ENCODE measurements around the gene FLNB. TPM values are rescaled to one million over a fixed set of nuclear protein-coding genes. Genes with fewer than 3 reads are reported as not detected.

The FLNB gene
- total RNA-seq, 4 donors from 2014 or later, result 282 to 707 (median 563) TPM

DNA sequence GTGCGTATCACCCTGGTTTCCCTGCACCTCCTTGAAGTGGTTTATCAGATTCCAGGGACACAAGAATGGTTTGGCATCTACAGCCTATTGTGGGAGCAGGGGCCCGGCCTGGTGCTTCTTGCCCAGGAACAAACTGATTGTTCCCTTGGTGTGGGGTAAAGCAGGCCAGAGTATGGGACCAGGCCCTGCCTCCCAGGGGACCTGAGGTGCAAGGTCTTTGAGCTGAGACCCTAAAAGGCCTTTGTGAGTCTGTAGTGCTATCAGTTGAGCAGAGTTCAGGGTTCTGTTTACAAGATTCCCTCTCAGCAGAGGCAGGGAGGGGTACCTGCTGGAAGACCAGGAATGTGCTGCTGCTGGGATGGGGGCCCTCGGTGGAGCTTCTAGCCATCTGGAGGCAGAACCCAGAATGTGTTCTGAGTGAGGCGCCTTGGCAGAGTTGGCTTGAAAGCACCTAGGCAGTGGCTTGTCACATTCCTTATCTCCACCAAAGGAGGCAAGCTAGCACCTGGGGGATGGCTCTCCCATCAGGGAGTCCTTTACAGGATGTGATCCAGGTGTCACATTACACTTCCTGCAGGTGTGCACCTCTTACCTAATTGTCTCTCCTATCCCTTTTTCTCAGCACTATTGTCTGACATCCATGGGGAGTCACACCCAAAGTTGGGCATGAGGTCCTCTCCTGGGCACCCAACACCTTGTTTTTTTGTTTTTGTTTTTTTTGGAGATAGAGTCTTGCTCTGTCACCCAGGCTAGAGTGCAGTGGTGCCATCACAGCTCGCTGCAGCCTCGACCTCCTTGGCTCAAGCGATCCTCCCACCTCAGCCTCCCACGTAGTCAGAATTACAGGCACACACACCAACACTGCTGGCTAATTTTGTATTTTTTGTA, 13.1 kb downstream of the FLNB start:
- in situ Hi-C loops (cut with MboI; ENCODE audit: low pct_ligation_motif_present in 1 of 4, low pct_unique_long_range_greater_than_20kb in 1 of 4, low sequenced_read_pairs in 3 of 4) (no loop called here), intact Hi-C loops (cut with DNase I; ENCODE audit: low total_unique reads) (no loop called here)
- WGBS, 2 donors (ENCODE audit: low coverage in 1 of 2), result 71 to 92% methylated on average over 4 to 8 of the region's 8 CpGs
- Histone ChIP-seq H3K36me3 (no peaks in the 10 kb centered on the region), H3K4me3 (no peak overlapping the region), H3K27me3 (no peaks in the 10 kb centered on the region), H3K27ac (peak overlapping the region; percentile 89 to 95 (median 90)), H3K9me3 (no peaks in the 10 kb centered on the region), H3K4me1 (peaks cover 43 to 93% (median 81%) of the 10 kb centered on the region in 4 donors)
- TF ChIP-seq POLR2AphosphoS5 (IDR thresholded peaks at IDR 0.05) (no peak), EP300 (IDR thresholded peaks at IDR 0.05; ENCODE audit: low read depth) (no peak), POLR2A (IDR thresholded peaks at IDR 0.05) (no peak), CTCF (IDR thresholded peaks at IDR 0.05) (no peak)
- DNase-seq, result no peak

DNA sequence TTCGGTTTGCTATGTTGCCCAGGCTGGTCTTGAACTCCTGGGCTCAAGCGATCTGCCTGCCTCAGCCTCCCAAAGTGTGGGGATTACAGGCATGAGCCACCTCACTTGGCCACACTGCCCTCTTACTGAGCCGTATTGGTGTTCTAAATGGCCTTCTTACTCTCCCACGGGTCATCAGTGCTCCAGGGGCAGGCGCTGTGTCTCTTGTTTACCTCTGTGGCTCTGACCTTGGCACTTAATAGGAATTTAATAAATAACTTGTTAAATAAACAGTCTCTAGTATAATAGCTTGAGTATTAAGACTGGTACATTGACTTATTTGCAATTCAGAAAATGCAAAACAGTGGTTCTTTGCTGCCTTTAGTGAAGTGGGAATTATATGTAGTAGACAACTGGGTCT, 13.7 kb downstream of the FLNB start:
- WGBS, 2 donors (ENCODE audit: low coverage in 1 of 2), result 85% methylated on average over 5 of the region's 5 CpGs; no CpG with 5 or more reads in 1 of the 2 donors
- Histone ChIP-seq H3K27ac (peak overlapping the region; percentile 89 to 95 (median 90)), H3K36me3 (no peaks in the 10 kb centered on the region), H3K4me3 (no peak overlapping the region), H3K27me3 (no peaks in the 10 kb centered on the region), H3K9me3 (no peaks in the 10 kb centered on the region), H3K4me1 (peaks cover 37 to 90% (median 79%) of the 10 kb centered on the region in 4 donors)
- DNase-seq, result no peak
- TF ChIP-seq EP300 (IDR thresholded peaks at IDR 0.05; ENCODE audit: low read depth) (no peak), CTCF (IDR thresholded peaks at IDR 0.05) (no peak), POLR2A (IDR thresholded peaks at IDR 0.05) (no peak), POLR2AphosphoS5 (IDR thresholded peaks at IDR 0.05) (no peak)
- intact Hi-C loops (cut with DNase I; ENCODE audit: low total_unique reads), result no loop called here
- in situ Hi-C loops (cut with MboI; ENCODE audit: low pct_ligation_motif_present in 1 of 4, low pct_unique_long_range_greater_than_20kb in 1 of 4, low sequenced_read_pairs in 3 of 4), result no loop called here

DNA sequence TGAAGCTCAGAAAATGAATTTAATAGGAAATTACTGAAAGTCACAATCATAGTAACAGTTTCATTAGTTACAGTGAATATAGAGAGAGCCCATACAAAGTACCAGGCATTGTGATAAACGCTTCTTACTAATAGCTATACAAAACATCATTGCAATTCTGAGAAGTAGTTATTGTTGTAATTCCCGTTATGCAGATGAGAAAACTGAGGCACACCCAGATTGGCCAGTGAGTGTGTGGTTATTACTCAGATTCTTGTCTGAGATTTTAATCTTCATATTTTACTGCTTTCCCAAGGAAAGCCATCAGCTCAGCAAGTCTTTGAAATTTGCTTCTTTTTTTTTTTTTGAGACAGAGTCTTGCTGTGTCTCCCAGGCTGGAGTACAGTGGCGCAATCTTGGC, 14.3 kb downstream of the FLNB start:
- in situ Hi-C loops (cut with MboI; ENCODE audit: low pct_ligation_motif_present in 1 of 4, low pct_unique_long_range_greater_than_20kb in 1 of 4, low sequenced_read_pairs in 3 of 4) (no loop called here), intact Hi-C loops (cut with DNase I; ENCODE audit: low total_unique reads) (no loop called here)
- Histone ChIP-seq H3K4me3 (no peak overlapping the region), H3K36me3 (no peaks in the 10 kb centered on the region), H3K4me1 (peaks cover 32 to 84% (median 77%) of the 10 kb centered on the region in 4 donors), H3K27ac (peak overlapping the region; percentile 89 to 95 (median 90)), H3K27me3 (no peaks in the 10 kb centered on the region), H3K9me3 (no peaks in the 10 kb centered on the region)
- TF ChIP-seq POLR2AphosphoS5 (IDR thresholded peaks at IDR 0.05), result no peak
- TF ChIP-seq EP300 (IDR thresholded peaks at IDR 0.05; ENCODE audit: low read depth), result no peak
- 82 to 88% methylated on average over 2 to 3 of the region's 3 CpGs for WGBS, 2 donors (ENCODE audit: low coverage in 1 of 2)
- DNase-seq, result no peak

DNA sequence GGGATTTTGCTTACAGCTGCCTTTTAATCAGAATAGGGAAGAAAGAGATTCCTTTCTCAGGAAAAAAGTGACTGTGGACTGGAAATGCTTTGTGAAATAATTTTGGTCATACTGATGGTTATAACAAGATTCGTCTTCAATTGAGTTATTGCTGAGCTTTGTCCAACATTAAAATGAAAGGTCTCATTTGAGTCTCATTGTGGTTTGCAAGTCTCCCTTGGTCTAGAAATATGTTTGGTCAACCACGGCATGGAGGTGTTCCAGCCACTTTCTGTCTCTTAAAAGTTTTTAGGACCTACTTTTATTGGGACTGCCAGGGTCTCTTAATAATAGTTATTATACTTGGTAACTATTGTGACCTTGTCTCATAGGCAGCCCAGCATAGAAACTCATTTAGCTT, 15.3 kb downstream of the FLNB start:
- Histone ChIP-seq H3K27me3 (no peaks in the 10 kb centered on the region), H3K4me1 (peaks cover 26 to 78% (median 68%) of the 10 kb centered on the region in 4 donors), H3K9me3 (no peaks in the 10 kb centered on the region), H3K4me3 (no peak overlapping the region), H3K27ac (peak overlapping the region; percentile 28 to 92 (median 59)), H3K36me3 (no peaks in the 10 kb centered on the region)
- in situ Hi-C loops (cut with MboI; ENCODE audit: low pct_ligation_motif_present in 1 of 4, low pct_unique_long_range_greater_than_20kb in 1 of 4, low sequenced_read_pairs in 3 of 4) (no loop called here), intact Hi-C loops (cut with DNase I; ENCODE audit: low total_unique reads) (no loop called here)
- TF ChIP-seq POLR2AphosphoS5 (IDR thresholded peaks at IDR 0.05) (no peak), POLR2A (IDR thresholded peaks at IDR 0.05) (no peak), EP300 (IDR thresholded peaks at IDR 0.05; ENCODE audit: low read depth) (no peak), CTCF (IDR thresholded peaks at IDR 0.05) (no peak)
- no peak for DNase-seq
- 45 to 63% methylated on average over 2 of the region's 2 CpGs for WGBS, 2 donors (ENCODE audit: low coverage in 1 of 2)
